Trophoblast cell (in vitro differentiated cells and primary cell): ENCODE measurements around the gene ATAT1.

Experiments
- DNase-seq, 2 donors: peaks; one replicate each; pipeline ENCODE4 v3.0.0-alpha.2; 2016
- H2AFZ ChIP-seq: 2 replicates; pipeline ENCODE4 v1.6.1; 2013; ENCODE audit warnings: low read length, moderate library complexity, mild to moderate bottlenecking; ENCODE audit not compliant: insufficient read depth, poor library complexity
- H2AK5ac ChIP-seq: 2 replicates; pipeline ENCODE4 v1.6.1; 2013; ENCODE audit warnings: mild to moderate bottlenecking, low read length
- H2BK120ac ChIP-seq: 2 replicates; pipeline ENCODE4 v1.6.1; 2013; ENCODE audit warnings: low read length, mild to moderate bottlenecking, moderate library complexity; ENCODE audit not compliant: insufficient read depth, poor library complexity
- H2BK12ac ChIP-seq: 2 replicates; pipeline ENCODE4 v1.6.1; 2013; ENCODE audit warnings: mild to moderate bottlenecking, low read length, moderate library complexity
- H2BK5ac ChIP-seq: 2 replicates; pipeline ENCODE4 v1.6.1; 2013; ENCODE audit warnings: low read length, low read depth, moderate library complexity, mild to moderate bottlenecking; ENCODE audit not compliant: poor library complexity
- H3K14ac ChIP-seq: 2 replicates; pipeline ENCODE4 v1.6.1; 2013; ENCODE audit warnings: mild to moderate bottlenecking, low read length
- H3K18ac ChIP-seq: 2 replicates; pipeline ENCODE4 v1.6.1; 2013; ENCODE audit warnings: mild to moderate bottlenecking, low read length
- H3K23ac ChIP-seq: 2 replicates; pipeline ENCODE4 v1.6.1; 2013; ENCODE audit warnings: low read length
- H3K27ac ChIP-seq: 2 replicates; pipeline ENCODE4 v1.5.1; 2013; ENCODE audit warnings: low read depth, mild to moderate bottlenecking, inconsistent platforms, low read length, moderate library complexity
- H3K27me3 ChIP-seq: 2 replicates; pipeline ENCODE4 v1.6.1; 2013; ENCODE audit warnings: inconsistent platforms, mild to moderate bottlenecking, low read length, moderate library complexity; ENCODE audit not compliant: insufficient read depth
- H3K36me3 ChIP-seq, 2 experiments: 1 replicate in 1 of 2; 2 replicates in 1 of 2; pipeline ENCODE4 v1.6.1; 2013; ENCODE audit warnings: low read length in 2 of 2, mild to moderate bottlenecking in 2 of 2, moderate library complexity in 1 of 2; ENCODE audit not compliant: insufficient read depth in 2 of 2, control insufficient read depth in 1 of 2
- H3K4ac ChIP-seq: 2 replicates; pipeline ENCODE4 v1.6.1; 2013; ENCODE audit warnings: low read depth, mild to moderate bottlenecking, low read length, moderate library complexity
- H3K4me1 ChIP-seq, 2 experiments: 1 replicate in 1 of 2; 2 replicates in 1 of 2; pipeline ENCODE4 v1.6.1; 2013; ENCODE audit warnings: low read length in 2 of 2, mild to moderate bottlenecking in 2 of 2, moderate library complexity in 1 of 2; ENCODE audit not compliant: insufficient read depth in 2 of 2, control insufficient read depth in 1 of 2
- H3K4me2 ChIP-seq: 2 replicates; pipeline ENCODE4 v1.6.1; 2013; ENCODE audit warnings: inconsistent platforms, mild to moderate bottlenecking, low read length, moderate library complexity
- H3K4me3 ChIP-seq: 2 replicates; pipeline ENCODE4 v1.5.1; 2013; ENCODE audit warnings: mild to moderate bottlenecking, low read depth, low read length, inconsistent platforms
- H3K79me1 ChIP-seq: one replicate; pipeline ENCODE4 v1.6.1; 2013; ENCODE audit warnings: low read length
- H3K79me2 ChIP-seq: 2 replicates; pipeline ENCODE4 v1.6.1; 2013; ENCODE audit warnings: low read length, mild to moderate bottlenecking; ENCODE audit not compliant: control insufficient read depth, insufficient read depth, poor library complexity
- H3K9ac ChIP-seq: 2 replicates; pipeline ENCODE4 v1.6.1; 2013; ENCODE audit warnings: mild to moderate bottlenecking, low read length
- H3K9me3 ChIP-seq: 2 replicates; pipeline ENCODE4 v1.6.1; 2013; ENCODE audit warnings: low read depth, mild to moderate bottlenecking, control low read depth, inconsistent platforms, low read length; ENCODE audit not compliant: insufficient read depth
- H4K12ac ChIP-seq: 2 replicates; pipeline ENCODE4 v1.6.1; 2013; ENCODE audit warnings: low read depth, mild to moderate bottlenecking, low read length, moderate library complexity
- H4K8ac ChIP-seq: 2 replicates; pipeline ENCODE4 v1.6.1; 2013; ENCODE audit warnings: low read depth, mild to moderate bottlenecking, low read length, moderate library complexity
- H4K91ac ChIP-seq: one replicate; pipeline ENCODE4 v1.6.1; 2013; ENCODE audit warnings: low read depth, mild to moderate bottlenecking, low read length, moderate library complexity
- WGBS: extraction: QIAGEN DNeasy Blood & Tissue Kit; methylation state at CpG from one replicate; pipeline ENCODE4 v1.1.7; 2013; ENCODE audit warnings: missing lambda C conversion rate; ENCODE audit not compliant: insufficient read length, insufficient coverage; ENCODE audit errors: extremely low coverage; 5-methylcytosine and 5-hydroxymethylcytosine counted together

The ATAT1 gene

GRCh38 chr6:30643656-30644055 is 17.0 kb downstream of the ATAT1 start:
- WGBS, result no CpG with 5 or more reads among the region's 2 CpGs
- no peak for DNase-seq
- Histone ChIP-seq H2BK12ac (no peak overlapping the region), H3K79me2 (peaks cover 3% of the 10 kb centered on the region), H3K9ac (no peak overlapping the region), H2BK120ac (no peak overlapping the region), H3K4ac (no peak overlapping the region), H2AK5ac (no peak overlapping the region), H3K4me2 (no peak overlapping the region), H3K4me1 (peaks cover 0 to 7% of the 10 kb centered on the region in 2 experiments), H4K91ac (no peak overlapping the region), H3K27ac (no peak overlapping the region), H3K36me3 (peaks cover 36 to 52% of the 10 kb centered on the region in 2 experiments), H4K12ac (no peak overlapping the region), H3K14ac (no peak overlapping the region), H3K27me3 (no peaks in the 10 kb centered on the region), H3K79me1 (peaks cover 6% of the 10 kb centered on the region), H2AFZ (no peak overlapping the region), H3K4me3 (no peak overlapping the region), H3K9me3 (peaks cover 1% of the 10 kb centered on the region), H4K8ac (no peak overlapping the region), H3K18ac (no peak overlapping the region), H2BK5ac (no peak overlapping the region), H3K23ac (no peak overlapping the region)

GRCh38 chr6:30644769-30645168 is 18.1 kb downstream of the ATAT1 start:
- no CpG with 5 or more reads among the region's 5 CpGs for WGBS
- Histone ChIP-seq H2BK120ac (no peak overlapping the region), H3K79me1 (peaks cover 6% of the 10 kb centered on the region), H3K79me2 (peaks cover 3% of the 10 kb centered on the region), H3K23ac (no peak overlapping the region), H3K9ac (no peak overlapping the region), H4K12ac (no peak overlapping the region), H3K18ac (no peak overlapping the region), H3K36me3 (peaks cover 33 to 52% of the 10 kb centered on the region in 2 experiments), H4K91ac (no peak overlapping the region), H3K9me3 (peaks cover 1% of the 10 kb centered on the region), H2AK5ac (no peak overlapping the region), H3K4ac (no peak overlapping the region), H4K8ac (no peak overlapping the region), H2AFZ (no peak overlapping the region), H3K27me3 (no peaks in the 10 kb centered on the region), H3K27ac (no peak overlapping the region), H2BK5ac (no peak overlapping the region), H2BK12ac (no peak overlapping the region), H3K4me3 (no peak overlapping the region), H3K14ac (no peak overlapping the region), H3K4me1 (peaks cover 0 to 7% of the 10 kb centered on the region in 2 experiments), H3K4me2 (no peak overlapping the region)
- no peak for DNase-seq

- peak overlapping the region; percentile 54 for H3K4me2 ChIP-seq
- no peak overlapping the region for H4K8ac ChIP-seq
- H2AFZ ChIP-seq, result no peak overlapping the region
- no peak overlapping the region for H3K18ac ChIP-seq
- H3K79me1 ChIP-seq, result peaks cover 6% of the 10 kb centered on the region
- H4K12ac ChIP-seq, result no peak overlapping the region
- no peak overlapping the region for H2BK12ac ChIP-seq
- H3K79me2 ChIP-seq, result peaks cover 3% of the 10 kb centered on the region
- H3K27ac ChIP-seq, result no peak overlapping the region
- H2BK5ac ChIP-seq, result no peak overlapping the region
- no peak overlapping the region for H3K23ac ChIP-seq
- peaks cover 0 to 7% of the 10 kb centered on the region in 2 experiments for H3K4me1 ChIP-seq
- H3K36me3 ChIP-seq, result peaks cover 25 to 43% of the 10 kb centered on the region in 2 experiments
- H3K14ac ChIP-seq, result no peak overlapping the region
- no CpG with 5 or more reads among the region's 1 CpG for WGBS
- no peak overlapping the region for H2BK120ac ChIP-seq
- peak overlapping the region; percentile 52 for H3K4ac ChIP-seq
- no peak overlapping the region for H4K91ac ChIP-seq
- peaks cover 1% of the 10 kb centered on the region for H3K9me3 ChIP-seq
- H2AK5ac ChIP-seq, result no peak overlapping the region
- DNase-seq, result no peak
- H3K4me3 ChIP-seq, result no peak overlapping the region
- no peaks in the 10 kb centered on the region for H3K27me3 ChIP-seq
- no peak overlapping the region for H3K9ac ChIP-seq
Observed at GRCh38 chr6:30645989-30646388, 19.3 kb downstream of the ATAT1 start.

GRCh38 chr6:30646450-30647241 is 20.0 kb downstream of the ATAT1 start, which contains the start of gene C6orf136:
Gene C6orf136 (plus strand): TSS chr6:30647133. CDS start chr6:30647232, 99 bp downstream.
- peaks cover 6% of the 10 kb centered on the region for H3K79me1 ChIP-seq
- peaks cover 3% of the 10 kb centered on the region for H3K79me2 ChIP-seq
- peak within 1 kb of the TSS; percentile 81 for H2BK5ac ChIP-seq
- DNase-seq, result peak; percentile 93 to 95
- peak within 1 kb of the TSS; percentile 53 for H3K18ac ChIP-seq
- peaks cover 0 to 7% of the 10 kb centered on the region in 2 experiments for H3K4me1 ChIP-seq
- H3K9me3 ChIP-seq, result peaks cover 1% of the 10 kb centered on the region
- peak within 1 kb of the TSS; percentile 80 for H3K14ac ChIP-seq
- H3K36me3 ChIP-seq, result peaks cover 26 to 40% of the 10 kb centered on the region in 2 experiments
- H2AK5ac ChIP-seq, result no peak within 1 kb of the TSS
- H4K12ac ChIP-seq, result peak within 1 kb of the TSS; percentile 60
- H3K23ac ChIP-seq, result no peak within 1 kb of the TSS
- peak within 1 kb of the TSS; percentile 97 for H3K4me2 ChIP-seq
- peak within 1 kb of the TSS; percentile 69 for H3K4ac ChIP-seq
- WGBS, result no CpG with 5 or more reads among the region's 37 CpGs
- H2AFZ ChIP-seq, result peak within 1 kb of the TSS; percentile 94
- H3K4me3 ChIP-seq, result peak within 1 kb of the TSS; percentile 99
- peak within 1 kb of the TSS; percentile 92 for H3K9ac ChIP-seq
- H4K91ac ChIP-seq, result peak within 1 kb of the TSS; percentile 82
- H3K27ac ChIP-seq, result peak within 1 kb of the TSS; percentile 86
- no peak within 1 kb of the TSS for H2BK12ac ChIP-seq
- no peaks in the 10 kb centered on the region for H3K27me3 ChIP-seq
- H4K8ac ChIP-seq, result peak within 1 kb of the TSS; percentile 88
- H2BK120ac ChIP-seq, result peak within 1 kb of the TSS; percentile 87
